HL-60 (cell line): Measurements from ENCODE around the gene ARSD.

Source experiments
- DNase-seq, 2 experiments: peaks; one replicate each; pipeline ENCODE4 v3.0.0-alpha.2; 2010 to 2020; ENCODE audit warnings: low read depth in 1 of 2, low spot score in 1 of 2
- H3K27ac ChIP-seq: fragments of 250-450 bp; sonication (Bioruptor Pico); replicated peaks from 2 replicates; pipeline ENCODE4 v1.5.1; 2020; ENCODE audit warnings: mild to moderate bottlenecking, moderate library complexity
- H3K27me3 ChIP-seq: fragments of 250-450 bp; sonication (Bioruptor Pico); 2 replicates; pipeline ENCODE4 v1.5.1; 2021; ENCODE audit warnings: mild to moderate bottlenecking, moderate library complexity; ENCODE audit not compliant: insufficient read depth, poor library complexity, severe bottlenecking
- H3K4me3 ChIP-seq: replicated peaks from 2 replicates; pipeline ENCODE4 v1.5.1; 2011; ENCODE audit warnings: mild to moderate bottlenecking, control low read depth, low read length; ENCODE audit not compliant: insufficient read depth
- GABPA ChIP-seq: IDR thresholded peaks from 2 replicates; pipeline ENCODE4 v1.6.1; 2012; ENCODE audit warnings: low read depth
- POLR2AphosphoS5 ChIP-seq: IDR thresholded peaks from 2 replicates; pipeline ENCODE4 v1.6.1; 2012; ENCODE audit warnings: low read depth
- SPI1 ChIP-seq: IDR thresholded peaks from 2 replicates; pipeline ENCODE4 v1.6.1; 2012; ENCODE audit warnings: low read depth, mild to moderate bottlenecking, borderline replicate concordance
- TF ChIP-seq, protein P1 (sequence below): IDR thresholded peaks from one replicate; pipeline ENCODE4 v1.5.1; 2011; ENCODE audit warnings: low read length, control low read depth, inconsistent platforms; ENCODE audit not compliant: insufficient read depth
- TF ChIP-seq, protein P2 (sequence below): IDR thresholded peaks from 2 replicates; pipeline ENCODE4 v1.6.1; 2012; ENCODE audit warnings: low read depth; ENCODE audit not compliant: insufficient replicate concordance

Gene ARSD

DNA sequence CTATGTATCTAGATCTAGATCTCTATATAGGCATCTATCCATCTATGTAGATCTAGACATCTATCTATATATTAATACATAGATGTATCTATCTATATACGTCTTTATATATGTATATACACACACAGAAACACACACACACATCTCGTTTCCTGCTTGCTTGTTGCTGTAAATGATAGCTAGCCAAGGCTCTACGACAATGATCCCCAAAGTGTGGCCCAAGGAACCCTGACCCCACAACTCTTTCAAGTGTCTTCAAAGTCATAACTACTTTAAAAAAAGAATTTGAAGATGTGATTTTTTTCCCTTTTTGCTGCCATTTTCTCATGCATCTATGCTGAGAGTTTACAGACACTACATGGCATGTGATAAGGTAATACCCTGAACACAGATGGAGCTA is 71.6 kb downstream of the ARSD start:
- Histone ChIP-seq H3K4me3 (no peak overlapping the region), H3K27ac (no peak overlapping the region), H3K27me3 (no peaks in the 10 kb centered on the region)
- DNase-seq: no peak
- TF ChIP-seq GABPA: no peak
- TF ChIP-seq, protein P1, sequence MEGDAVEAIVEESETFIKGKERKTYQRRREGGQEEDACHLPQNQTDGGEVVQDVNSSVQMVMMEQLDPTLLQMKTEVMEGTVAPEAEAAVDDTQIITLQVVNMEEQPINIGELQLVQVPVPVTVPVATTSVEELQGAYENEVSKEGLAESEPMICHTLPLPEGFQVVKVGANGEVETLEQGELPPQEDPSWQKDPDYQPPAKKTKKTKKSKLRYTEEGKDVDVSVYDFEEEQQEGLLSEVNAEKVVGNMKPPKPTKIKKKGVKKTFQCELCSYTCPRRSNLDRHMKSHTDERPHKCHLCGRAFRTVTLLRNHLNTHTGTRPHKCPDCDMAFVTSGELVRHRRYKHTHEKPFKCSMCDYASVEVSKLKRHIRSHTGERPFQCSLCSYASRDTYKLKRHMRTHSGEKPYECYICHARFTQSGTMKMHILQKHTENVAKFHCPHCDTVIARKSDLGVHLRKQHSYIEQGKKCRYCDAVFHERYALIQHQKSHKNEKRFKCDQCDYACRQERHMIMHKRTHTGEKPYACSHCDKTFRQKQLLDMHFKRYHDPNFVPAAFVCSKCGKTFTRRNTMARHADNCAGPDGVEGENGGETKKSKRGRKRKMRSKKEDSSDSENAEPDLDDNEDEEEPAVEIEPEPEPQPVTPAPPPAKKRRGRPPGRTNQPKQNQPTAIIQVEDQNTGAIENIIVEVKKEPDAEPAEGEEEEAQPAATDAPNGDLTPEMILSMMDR: no peak
- no peak for TF ChIP-seq SPI1
- TF ChIP-seq POLR2AphosphoS5: no peak
- TF ChIP-seq, protein P2, sequence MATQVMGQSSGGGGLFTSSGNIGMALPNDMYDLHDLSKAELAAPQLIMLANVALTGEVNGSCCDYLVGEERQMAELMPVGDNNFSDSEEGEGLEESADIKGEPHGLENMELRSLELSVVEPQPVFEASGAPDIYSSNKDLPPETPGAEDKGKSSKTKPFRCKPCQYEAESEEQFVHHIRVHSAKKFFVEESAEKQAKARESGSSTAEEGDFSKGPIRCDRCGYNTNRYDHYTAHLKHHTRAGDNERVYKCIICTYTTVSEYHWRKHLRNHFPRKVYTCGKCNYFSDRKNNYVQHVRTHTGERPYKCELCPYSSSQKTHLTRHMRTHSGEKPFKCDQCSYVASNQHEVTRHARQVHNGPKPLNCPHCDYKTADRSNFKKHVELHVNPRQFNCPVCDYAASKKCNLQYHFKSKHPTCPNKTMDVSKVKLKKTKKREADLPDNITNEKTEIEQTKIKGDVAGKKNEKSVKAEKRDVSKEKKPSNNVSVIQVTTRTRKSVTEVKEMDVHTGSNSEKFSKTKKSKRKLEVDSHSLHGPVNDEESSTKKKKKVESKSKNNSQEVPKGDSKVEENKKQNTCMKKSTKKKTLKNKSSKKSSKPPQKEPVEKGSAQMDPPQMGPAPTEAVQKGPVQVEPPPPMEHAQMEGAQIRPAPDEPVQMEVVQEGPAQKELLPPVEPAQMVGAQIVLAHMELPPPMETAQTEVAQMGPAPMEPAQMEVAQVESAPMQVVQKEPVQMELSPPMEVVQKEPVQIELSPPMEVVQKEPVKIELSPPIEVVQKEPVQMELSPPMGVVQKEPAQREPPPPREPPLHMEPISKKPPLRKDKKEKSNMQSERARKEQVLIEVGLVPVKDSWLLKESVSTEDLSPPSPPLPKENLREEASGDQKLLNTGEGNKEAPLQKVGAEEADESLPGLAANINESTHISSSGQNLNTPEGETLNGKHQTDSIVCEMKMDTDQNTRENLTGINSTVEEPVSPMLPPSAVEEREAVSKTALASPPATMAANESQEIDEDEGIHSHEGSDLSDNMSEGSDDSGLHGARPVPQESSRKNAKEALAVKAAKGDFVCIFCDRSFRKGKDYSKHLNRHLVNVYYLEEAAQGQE: no peak

DNA sequence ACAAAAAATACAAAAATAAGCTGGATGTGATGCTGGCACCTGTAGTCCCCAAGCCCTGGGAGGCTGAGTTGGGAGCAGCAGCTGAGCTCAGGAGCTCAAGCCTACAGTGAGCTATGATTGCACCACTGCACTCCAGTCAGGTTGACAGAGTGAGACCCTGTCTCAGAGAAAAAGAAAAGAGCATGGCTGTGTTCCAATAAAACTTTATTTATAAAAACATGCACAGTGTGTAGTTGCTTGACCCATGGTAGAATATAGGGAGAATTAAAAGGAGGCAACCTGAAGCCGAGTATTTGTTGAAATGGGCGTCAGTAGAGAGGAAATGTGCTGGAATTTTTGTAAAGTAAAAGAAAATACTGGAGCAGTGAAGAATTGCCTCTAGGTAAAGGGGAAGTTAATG is 73.4 kb downstream of the ARSD start:
- TF ChIP-seq, protein P1: no peak
- DNase-seq: no peak
- Histone ChIP-seq H3K27ac (no peak overlapping the region), H3K4me3 (no peak overlapping the region), H3K27me3 (no peaks in the 10 kb centered on the region)

DNA sequence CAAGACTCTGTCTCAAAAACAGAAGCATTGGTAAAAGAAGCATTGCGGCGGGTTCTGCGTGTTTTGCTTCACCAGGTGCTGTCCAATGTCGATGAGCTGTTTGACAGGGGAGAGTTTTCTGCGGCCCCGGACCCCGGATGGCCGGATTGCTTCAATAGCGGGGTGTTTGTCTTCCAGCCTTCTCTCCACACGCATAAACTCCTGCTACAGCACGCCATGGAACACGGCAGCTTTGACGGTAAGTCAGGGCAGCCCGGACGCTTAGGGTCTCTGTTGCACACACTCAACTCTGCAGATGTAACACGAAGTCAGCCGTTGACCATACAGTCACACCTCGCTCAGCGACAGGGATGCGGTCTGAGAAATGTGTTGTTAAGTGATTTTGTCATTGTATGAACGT is 74.2 kb downstream of the ARSD start:
- no peak overlapping the region for H3K27ac ChIP-seq
- no peaks in the 10 kb centered on the region for H3K27me3 ChIP-seq
- DNase-seq: no peak
- TF ChIP-seq SPI1: no peak
- TF ChIP-seq POLR2AphosphoS5: no peak
- TF ChIP-seq, protein P2: no peak
- TF ChIP-seq, protein P1: no peak
- TF ChIP-seq GABPA: no peak
- H3K4me3 ChIP-seq: no peak overlapping the region
